ENCODE results near the gene BRD7. TPM values are rescaled to one million over a fixed set of nuclear protein-coding genes. Genes with fewer than 3 reads are reported as not detected.

The BRD7 gene
- total and polyA plus RNA-seq, 2 donors (not counting 1 experiment from before 2014, with no cell fraction given) = 29.8 to 64.5 TPM

DNA sequence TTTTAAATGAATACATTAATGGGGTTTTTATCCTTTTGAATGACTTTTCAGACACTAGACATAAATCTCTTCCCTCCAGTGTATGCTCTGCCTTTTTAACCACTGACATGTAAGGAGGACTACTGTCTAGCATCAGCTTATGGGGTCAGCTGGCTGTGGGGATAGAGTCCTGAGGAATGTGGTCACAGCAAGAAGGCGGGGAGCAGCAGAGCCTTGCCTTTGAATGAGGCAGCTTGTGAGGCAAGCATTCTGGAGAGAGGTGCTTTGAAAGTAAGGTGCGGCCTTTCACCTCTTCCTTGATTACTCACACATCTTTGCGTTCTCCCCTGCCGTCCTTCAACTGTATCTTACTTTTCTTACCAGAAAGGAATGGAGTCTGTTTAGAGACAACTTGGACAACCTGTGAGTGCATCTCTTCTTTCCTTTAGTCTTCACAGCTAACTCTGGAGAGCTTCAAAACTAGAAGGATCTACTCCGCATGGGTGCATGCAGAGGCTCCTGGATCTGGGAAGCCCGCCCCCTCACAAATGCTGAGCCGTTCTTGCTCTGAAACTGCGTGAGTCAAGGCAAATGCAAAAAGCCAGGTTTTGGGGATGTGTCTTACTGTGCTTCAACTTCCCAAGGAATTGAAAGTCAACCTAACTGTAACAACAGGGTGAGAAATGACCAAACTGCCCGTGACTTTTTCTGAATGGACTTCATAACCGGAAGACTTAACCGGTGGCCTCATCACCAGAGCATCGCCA, 52.5 kb downstream of the BRD7 start:
- intact Hi-C loops (cut with micrococcal nuclease) = loop anchor here (5.0 kb wide), 1 partner anchor 49 kb away; the partner anchor contains the start of gene ADCY7
- peaks cover 11% of the 10 kb centered on the region for H3K4me1 Mint-ChIP-seq
- Histone ChIP-seq H3K36me3 (replicated peaks in 1 of 2; ENCODE audit: control extremely low read depth in 1 of 2, control insufficient read depth in 1 of 2, extremely low read depth in 1 of 2, insufficient read depth in 2 of 2, low read length in 1 of 2) (peaks cover 26 to 92% of the 10 kb centered on the region in 2 experiments), H2AFZ (ENCODE audit: insufficient read depth, low read depth, low read length, poor library complexity, severe bottlenecking) (no peak overlapping the region), H3K79me2 (ENCODE audit: control insufficient read depth, insufficient read depth, low read length) (no peaks in the 10 kb centered on the region), H3K4me2 (replicated peaks; ENCODE audit: low read depth, low read length, poor library complexity, severe bottlenecking) (no peak overlapping the region), H3K9ac (ENCODE audit: low read length) (no peak overlapping the region), H3K27ac (ENCODE audit: low read length in 2 of 2) (peak overlapping the region in 1 of 2 donors; percentile 3), H4K20me1 (ENCODE audit: control insufficient read depth, insufficient read depth, low read length, poor library complexity, severe bottlenecking) (peaks cover 3% of the 10 kb centered on the region), H3K4me1 (ENCODE audit: control insufficient read depth in 2 of 2, insufficient read depth in 2 of 2, low read length in 2 of 2) (peaks cover 5 to 8% of the 10 kb centered on the region in 2 donors), H3K9me3 (ENCODE audit: control extremely low read depth in 1 of 3, control insufficient read depth in 2 of 3, insufficient read depth in 1 of 3, low read length in 2 of 3) (no peaks in the 10 kb centered on the region), H3K27me3 (replicated peaks in 1 of 4; ENCODE audit: control extremely low read depth in 1 of 4, control insufficient read depth in 3 of 4, insufficient read depth in 4 of 4, low read length in 3 of 4) (no peaks in the 10 kb centered on the region), H3K4me3 (ENCODE audit: control extremely low read depth in 1 of 5, extremely low read depth in 1 of 5, insufficient read depth in 1 of 5, low read depth in 2 of 5, low read length in 4 of 5) (no peak overlapping the region)
- peak overlapping the region; percentile 26 for H3K27ac Mint-ChIP-seq
- ChIA-PET CTCF (interaction anchor here (0.7 to 1.7 kb wide), 5 partner anchors 9 to 112 kb away, joined by 3 to 6 read pairs (median 4); no protein-coding TSS in a partner anchor), POLR2A (no interaction called here)
- DNase-seq (no peak), ATAC-seq (ENCODE audit: low read depth) (no peak)
- no peaks in the 10 kb centered on the region for H3K27me3 Mint-ChIP-seq
- H3K9me3 Mint-ChIP-seq (ENCODE audit: insufficient read depth) = no peaks in the 10 kb centered on the region
- H3K4me3 Mint-ChIP-seq = no peak overlapping the region
- 96% methylated on average over 8 of the region's 12 CpGs for WGBS (ENCODE audit: insufficient coverage)
- TF ChIP-seq CTCF (IDR thresholded peaks at IDR 0.05) (no peak), EZH2 (IDR thresholded peaks at IDR 0.05; ENCODE audit: borderline replicate concordance, insufficient read depth, low read depth, low read length, poor library complexity, severe bottlenecking) (no peak)
